Fibroblast of skin of back (primary cell): ENCODE results near the gene METTL23.
A peak's percentile ranks its signal among the peaks of the same experiment; 100 is the strongest.
"Not testable (repeated sequence)": the region's sequence is repeated elsewhere in the genome, so short reads cannot be mapped to it uniquely, and the experiment has no call there.

ENCODE experiments used
- DNase-seq: peaks from one replicate; pipeline ENCODE4 v3.0.0-alpha.2; 2013

METTL23 gene

DNA sequence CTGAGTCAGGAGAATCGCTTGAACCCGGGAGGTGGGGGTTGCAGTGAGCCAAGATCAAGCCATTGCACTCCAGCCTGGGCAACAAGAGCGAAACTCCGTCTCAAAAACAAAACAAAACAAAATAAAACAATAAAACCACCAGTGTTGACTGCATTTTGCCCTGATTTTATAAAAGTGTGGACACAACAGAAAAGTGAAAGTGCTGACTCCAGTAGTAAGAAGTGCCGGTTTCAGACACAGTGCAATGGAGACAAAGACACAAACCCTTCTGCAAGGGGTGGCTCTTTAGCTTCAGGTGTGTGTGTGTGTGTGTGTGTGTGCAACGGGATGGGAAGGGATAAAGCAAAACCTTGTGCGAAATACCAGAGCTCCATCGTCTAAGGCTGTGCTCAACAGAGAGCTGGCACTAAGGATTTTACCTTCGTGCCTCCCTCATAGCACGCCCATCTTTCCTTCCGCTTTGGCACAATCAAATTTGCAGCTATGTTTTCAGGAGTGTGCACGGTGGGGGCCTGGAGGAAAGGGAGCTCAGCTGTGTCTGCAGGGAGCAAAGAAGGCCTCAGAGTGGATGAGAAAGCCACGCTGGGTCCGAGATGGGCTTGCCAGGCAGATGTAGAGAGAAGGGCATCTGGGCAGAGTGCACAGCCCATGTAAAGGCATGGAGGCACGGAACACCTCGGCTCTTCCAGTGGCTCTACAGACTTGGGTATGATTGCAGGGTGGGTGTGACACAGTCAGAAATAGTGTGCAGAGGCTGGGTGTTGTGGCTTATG lies 31.4 kb upstream of the METTL23 start:
- no peak for DNase-seq

DNA sequence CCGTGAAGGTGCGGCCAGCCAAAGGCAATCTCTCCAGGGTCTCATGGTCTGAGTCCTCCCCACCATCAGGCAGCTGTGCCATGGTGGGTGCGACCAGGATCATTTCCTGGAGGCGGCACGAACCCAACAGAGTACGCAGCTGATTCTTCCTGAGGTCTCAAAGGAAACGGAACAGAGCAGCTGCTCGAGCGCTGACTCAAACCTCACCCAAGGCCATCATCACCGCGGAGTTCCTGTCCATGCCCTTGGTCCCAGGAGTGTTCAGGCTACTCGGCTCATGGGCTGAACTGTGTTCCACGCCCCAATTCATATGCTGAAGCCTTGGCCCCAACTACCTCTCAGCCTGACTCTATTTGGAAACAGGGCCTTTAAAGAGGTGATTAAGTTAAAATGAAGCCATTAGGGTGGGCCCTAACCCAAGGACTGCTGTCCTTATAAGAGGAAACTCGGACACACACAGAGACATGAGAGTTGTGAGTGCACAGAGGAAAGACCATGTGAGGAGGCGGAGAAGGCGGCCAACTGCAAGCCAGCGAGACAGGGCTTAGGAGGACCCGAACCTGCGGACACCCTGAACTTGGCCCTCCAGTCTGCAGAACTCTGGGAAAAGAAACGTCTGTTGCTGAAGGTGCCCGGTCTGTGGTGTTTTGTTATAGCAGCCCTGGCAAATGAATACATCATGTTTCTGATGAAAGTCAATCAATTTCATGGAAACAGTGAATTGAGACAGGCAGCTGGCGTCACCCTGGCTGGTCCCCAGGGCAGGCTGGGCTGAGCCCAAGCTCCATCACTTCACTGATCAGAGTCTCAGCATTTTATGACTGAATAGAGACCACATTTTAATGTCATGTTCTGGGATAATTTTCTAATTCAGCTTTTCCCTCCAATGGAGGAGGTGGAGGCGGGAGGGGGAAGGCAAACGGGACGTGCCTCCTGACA lies 29.6 kb upstream of the METTL23 start:
- peak; percentile 39 for DNase-seq

DNA sequence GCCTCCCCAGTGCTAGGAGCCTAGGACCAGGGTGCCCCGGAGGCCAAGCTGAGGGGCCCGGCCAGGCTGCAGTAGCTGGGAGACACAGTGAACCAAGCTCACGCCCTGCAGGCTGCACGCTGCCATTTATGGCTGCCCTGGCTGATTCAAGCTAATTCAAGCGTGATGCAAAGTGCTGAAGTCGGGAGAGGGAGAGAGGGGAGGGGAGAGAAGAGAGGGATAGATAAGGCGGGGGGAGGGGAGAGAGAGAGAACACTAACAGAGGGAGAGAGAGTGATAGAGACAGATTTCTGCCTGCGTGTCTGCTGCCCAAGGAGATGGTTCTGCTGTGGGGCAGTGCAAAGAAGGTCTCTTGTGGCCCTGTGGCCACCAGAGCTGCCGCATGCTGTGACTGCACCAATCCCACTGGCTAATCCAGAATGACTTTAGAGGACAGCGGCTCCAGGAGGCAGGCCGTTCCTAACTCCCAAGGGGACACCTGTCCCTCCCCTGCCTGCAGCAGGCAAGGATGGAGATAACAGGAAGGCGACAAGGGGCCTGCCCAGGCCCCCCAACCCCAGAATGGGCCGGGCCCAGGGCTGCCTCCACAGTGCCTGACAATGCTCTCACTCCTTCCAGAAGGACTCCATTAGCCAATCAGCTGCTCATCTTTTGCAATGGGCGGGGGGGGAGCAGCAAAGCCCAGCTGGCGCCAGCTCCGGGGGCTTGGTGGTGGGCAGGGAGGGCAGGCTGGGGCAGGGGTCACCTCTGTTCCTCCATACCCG lies 28.8 kb upstream of the METTL23 start:
- DNase-seq, result peak; percentile 62

DNA sequence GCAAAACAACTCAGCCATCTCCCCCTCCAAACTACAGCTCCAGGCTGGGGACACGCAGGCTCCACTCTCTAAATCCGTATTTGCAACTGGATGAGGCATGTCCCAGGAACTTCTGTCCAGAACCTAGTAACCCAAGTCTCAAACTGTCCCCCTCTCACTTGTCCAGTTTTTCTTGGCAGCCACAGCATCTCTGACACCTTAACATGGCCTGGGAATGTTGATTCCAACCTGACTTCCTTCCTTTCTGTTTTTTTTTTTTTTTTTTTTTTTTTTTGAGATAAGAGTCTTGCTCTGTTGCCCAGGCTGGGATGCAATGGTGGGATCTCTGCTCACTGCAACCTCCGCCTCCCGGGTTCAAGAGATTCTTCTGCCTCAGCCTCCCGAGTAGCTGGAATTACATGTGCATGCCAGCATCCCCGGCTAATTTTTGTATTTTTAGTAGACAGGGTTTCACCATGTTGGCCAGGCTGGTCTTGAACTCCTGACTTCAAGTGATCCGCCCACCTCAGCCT lies 28.1 kb upstream of the METTL23 start:
- not testable (repeated sequence) for DNase-seq

DNA sequence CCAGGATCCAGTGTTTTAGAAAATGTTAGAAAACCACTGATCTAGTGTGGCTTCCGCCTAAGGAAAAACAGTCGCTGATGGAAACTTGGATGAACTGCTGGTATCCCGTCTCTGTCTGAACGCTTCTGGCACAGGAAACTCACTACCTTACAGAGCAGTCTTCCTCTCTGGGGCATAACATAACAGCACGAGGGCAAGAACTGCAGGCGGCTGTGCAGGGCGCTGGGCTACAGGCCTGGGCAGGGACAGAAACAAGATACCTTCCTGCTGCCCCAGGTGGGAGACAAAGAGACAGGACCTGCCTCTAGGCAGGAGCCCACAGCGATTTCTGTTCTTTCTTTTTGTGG lies 26.4 kb upstream of the METTL23 start:
- DNase-seq, result no peak

DNA sequence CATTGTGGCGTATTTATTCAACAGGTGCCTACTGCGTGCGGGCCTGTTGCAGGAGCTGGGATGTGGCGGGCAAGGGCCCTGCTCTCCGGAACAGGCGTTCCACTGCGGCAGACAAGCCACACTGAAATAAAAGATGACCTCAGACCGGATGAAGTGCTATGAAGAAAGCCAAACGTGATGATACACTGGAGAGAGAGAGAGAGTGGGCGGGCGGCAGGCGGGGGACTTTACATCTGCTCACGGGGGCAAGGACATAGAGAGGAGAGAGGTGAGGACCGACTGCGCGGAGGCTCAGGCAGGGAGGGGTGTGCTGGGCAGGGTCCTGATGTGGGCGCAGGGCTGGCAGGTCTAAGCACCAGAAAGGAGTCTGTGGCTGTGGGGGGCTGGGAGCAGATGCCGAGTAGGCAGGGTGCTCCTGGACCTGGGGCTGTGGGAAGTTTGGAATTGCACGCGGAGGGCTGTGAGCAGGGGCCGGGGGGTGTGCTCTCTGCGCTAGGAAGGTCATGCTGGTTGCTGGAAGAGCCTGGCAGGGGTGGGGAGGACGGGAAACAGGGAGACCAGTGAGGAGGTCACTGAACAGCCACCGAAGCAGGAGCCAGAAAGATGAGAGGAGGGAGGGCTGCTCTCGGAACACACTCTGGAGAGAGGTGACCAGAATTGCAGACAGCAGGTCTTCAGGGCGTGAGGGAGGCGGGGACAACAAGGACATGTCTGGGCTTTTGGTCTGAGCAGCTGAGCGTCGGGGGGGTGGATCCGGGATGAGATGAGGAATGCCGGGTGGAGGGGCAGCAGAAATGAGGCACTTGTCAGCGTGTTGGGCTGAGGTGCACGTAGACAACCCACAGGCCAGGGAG lies 25.8 kb upstream of the METTL23 start:
- peak; percentile 78 for DNase-seq

DNA sequence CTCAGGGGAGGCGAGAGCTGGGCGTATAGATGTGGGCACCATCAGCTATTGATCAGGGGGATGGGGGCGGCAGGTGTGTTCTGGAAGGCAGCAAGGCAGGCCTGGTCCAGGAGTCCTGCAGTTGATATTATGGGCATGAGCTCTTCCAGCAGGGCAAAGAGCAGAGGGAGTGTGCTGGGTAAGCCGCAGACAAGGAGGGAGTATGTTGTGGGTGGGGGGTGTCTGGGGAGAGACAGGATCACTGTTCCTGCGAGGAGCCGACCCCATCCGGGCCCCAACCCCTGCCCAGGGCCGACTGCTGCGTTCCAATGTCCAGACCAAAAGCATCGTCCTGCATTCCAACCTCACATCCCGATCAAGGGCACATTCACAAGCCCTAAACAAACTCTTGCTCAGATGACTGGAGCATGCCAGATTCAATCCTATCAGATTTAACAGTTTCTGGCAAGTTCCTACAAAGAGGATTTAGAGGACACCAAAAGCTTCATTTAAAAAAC lies 25.1 kb upstream of the METTL23 start:
- no peak for DNase-seq

DNA sequence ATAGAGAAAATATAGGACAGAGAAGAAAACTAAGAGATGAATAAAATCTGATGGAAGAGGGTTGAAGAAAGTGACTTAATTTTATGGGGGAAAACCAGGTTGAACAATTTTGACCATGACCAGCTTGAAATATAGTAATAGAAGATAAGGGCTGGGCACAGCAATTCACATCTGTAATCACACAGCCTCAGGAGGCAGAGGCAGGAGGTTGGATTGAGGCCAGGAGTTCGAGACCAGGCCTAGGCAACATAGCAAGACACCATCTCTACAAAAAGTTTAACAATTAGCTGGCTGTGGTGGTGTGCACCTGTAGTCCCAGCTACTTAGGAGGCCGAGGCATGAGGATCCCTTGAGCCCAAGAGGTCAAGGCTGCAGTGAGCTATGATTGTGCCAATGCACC lies 24.6 kb upstream of the METTL23 start:
- DNase-seq, result no peak

DNA sequence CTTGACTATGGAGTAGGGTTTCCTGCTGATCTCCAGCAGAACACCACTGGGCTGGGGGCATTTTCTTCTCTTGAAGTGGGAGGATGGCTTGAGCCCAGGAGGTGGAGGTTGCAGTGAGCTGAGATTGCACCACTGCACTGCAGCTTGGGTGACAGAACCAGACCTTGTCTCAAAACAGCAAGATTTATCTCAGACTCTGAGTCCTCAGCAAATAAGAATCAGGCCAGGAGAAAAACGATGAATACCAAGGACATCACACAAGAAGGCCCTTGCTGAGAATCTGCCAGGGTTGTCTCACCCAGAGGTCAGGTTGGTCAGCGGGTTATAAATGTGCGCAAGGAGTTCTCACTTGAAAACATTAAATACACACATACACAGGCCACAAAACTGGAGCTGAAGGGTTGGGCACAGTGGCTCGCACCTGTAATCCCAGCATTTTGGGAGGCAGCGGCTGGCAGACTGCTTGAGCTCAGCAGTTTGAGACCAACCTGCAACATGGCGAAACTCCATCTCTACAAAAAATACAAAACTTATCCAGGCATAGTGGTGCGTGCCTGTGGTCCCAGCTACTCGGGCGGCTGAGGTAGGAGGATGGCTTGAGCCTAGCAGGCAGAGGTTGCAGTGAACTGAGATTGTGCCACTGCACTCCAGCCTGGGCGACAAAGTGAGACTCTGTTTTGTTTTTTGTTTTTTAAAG lies 23.6 kb upstream of the METTL23 start:
- DNase-seq, result no peak

DNA sequence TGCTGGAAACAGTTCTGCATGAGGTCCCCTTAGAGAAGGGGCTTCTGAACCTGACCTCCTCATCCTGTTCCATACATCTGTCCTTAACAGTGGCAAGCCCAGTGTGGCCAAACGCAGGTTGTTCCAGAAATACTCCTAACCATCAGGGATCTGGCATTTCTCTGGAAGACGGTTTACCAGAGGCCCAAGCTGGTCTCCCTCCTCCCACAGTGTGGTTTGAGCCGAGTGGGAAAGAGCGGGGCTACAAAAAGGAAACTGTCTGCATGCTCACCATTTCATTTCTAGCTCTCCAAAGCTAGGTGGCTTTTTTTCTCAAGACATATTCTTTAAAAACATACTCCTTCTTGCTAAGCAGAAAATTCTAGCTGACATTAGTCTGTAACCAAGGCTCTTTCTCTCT lies 21.8 kb upstream of the METTL23 start:
- no peak for DNase-seq

DNA sequence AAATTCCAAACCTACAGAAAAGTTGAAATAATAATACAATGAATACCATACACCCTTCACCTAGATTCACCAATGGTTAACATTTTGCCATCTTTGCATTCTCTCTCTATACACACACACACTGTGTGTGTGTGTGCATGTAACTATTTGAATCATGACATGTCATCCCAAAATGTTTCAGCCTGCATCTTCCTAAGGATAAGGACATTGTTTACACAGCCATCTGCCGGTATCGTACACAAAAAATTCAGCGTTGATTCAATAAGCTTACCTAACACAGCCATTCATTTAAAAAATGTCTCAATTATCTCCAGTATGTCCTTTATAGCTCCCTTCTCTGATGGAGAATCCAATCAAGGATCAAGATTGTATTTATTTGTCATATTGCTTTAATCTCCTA lies 19.8 kb upstream of the METTL23 start:
- DNase-seq, result no peak

DNA sequence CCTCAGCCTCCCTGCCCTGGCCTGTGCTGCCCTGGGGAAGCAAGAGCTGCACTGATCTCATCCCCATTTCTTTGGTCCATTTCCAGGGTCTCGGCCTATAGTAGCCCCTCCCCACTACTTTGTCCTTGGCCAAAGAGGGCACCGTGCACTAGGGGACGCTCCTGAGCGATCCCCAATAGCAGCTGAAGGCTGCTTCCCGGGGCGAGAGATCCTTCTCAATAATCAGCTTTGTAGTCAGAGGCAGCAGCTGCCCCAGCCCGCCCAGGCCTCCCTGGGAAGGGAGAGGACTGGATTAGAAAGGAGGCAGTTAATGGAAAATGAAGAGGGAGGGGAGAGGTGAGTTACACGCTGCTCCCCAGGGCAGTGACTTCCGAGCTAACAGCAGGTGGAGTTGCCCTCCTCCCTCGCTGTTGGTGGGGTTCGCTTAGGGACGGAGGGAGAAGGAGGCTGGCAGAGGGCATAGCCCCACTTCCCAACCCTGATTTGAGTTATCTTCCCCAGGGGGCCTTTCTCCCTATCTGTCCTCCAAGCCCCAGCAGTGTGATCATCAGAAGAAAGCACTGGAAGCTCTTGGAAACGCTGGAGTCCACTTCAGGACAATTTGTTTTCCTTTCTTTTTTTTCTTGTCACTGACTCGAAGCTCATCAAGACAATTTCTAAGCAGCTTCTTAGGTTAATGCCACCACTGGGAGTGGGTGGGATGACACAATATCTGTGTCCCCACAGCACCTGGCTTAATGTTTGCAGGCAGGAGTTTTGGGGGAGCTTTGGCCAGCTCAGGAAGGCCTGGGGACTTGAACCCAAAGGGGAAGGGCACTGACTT lies 18.4 kb upstream of the METTL23 start:
- DNase-seq, result no peak

DNA sequence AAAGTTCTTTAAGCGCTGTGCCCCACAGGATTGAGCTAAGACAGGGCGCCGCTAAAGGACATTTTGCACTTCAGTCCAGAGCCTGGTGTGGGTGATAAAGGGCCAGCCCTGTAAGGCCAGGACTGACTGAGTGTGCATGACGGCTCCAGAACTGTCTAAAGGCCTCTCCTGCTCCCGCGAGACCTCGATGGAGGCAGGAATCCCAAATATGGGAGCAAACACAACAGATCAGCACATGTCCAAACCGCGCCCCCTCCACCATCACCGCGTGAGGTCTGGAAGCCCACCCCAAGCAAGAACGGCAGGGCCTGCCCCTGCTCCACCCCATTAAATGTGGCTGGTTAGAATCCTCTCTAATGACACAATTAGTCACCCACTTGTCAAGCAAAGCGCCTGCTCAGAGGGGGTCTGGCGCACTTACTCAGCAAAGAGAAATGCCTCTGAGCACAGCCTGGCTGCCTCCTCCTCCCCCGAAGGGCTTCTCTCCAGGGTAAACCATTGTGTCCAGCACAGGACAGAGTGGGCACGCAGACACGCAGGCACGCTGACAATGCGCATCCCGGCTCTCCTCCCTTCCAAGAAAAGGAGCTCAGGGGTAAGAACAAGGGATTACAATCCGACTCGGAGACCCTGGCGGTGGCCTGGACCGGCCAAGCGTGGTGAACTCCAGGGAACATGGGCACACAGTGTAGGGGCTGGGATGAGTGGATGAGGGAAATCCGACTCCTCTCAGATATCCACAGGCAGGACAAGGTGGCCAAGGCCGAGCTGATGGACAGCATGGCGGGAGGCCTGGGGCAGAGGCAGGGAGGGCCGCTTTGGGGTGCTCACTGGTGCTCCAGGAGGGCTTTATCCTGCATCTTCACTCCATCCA lies 17.3 kb upstream of the METTL23 start:
- DNase-seq, result peak; percentile 100

DNA sequence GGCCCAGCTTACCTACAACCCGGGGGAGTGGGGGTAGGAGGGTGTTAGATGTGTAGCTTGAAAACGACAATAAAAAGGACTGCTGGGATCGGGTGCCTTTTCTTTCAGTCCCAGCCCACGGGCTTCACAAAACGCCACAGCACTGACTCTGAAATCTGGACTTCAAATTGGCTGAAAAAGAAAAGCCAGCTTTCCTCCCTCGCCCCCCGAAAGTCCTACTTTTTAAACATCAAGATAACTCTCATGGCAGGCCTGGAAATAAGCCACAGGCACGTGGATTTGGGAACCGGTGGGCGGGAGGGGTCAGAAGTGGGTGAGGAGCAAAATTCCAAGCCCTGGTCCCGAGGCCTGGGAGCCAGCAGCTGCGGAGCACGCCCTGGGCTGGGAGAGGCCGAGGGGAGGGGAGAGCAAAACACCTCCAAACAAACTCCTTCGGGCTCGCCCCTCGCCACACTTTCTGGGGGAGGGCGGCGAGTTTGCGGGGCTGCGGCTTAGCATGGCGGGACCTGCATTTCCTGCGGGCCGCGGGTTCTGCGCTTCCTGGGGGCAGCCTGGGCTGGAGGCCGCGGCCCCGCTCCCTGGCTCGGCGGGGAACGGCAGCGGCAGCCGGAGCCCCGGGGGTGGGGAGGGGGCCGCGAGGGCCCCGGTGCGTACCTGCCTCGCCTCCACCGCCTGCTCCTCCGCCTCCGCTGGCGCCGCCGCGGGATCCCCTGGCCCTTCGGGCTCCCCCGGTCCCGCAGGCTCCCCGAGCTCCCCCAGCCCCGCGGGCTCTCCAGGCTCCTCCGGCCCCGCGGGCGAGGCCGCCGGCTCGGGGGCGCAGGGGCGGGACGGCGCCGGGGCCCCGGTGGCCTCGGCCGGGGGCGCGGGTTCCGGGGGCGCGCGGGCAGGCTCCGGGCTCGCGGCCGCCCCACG lies 16.4 kb upstream of the METTL23 start:
- peak; percentile 24 for DNase-seq

DNA sequence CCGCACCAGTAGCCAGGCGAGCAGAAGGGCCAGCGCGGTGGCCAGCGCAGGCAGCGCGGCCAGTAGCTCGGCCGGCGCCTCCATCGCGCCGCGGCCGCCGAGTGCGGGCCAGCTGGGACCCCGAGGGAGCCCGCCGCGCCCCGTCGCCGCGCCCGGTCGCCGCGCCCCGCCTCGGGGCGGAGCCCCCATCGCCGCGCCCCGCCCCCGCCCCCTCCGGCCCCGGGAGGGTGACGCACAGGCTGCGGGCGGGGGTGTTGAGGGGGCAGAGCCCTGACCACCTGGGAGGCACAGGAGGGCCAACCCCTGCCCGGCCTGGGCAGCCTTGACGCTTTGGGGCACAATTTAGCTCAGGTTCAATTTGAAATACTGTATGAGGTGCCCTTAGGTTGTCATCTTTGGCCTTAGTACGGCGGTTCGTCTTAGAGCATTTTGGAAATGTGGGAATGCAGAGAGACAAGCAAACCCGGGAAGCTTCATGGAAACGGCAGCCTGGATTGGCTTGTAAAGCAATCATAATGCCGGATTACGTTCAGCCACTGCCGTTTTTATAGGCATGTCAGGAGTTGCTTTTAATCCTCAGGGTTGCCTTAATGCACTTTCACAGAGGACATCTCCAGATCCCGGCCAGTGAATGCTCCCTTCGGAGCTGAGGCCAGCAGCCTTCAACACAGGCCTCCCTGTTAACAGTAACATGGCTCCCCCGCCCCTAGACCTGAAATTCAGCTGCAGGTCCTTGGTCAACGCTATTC lies 15.6 kb upstream of the METTL23 start, which contains the start of gene MXRA7:
Gene MXRA7, minus strand, starts transcription at position 103 of the 749 bp plus-strand sequence. Its CDS starts 19 bp downstream, at position 84.
- DNase-seq, result peak; percentile 78

DNA sequence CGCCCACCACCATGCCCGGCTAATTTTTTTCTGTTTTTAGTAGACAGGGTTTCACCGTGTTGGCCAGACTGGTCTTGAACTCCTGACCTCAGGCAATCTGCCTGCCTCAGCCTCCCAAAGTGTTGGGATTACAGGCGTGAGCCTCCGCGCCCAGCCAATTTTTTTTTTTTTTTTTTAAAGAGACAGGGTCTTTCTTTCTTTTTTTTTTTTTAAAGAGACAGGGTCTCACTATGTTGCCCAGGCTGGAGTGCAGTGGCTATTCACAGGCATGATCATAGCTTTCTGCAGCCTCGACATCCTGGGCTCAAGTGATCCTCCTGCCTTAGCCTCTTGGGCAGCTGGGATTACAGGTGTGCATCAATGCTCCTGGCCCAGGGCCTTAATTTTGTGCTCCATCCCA lies 14.3 kb upstream of the METTL23 start:
- not testable (repeated sequence) for DNase-seq

DNA sequence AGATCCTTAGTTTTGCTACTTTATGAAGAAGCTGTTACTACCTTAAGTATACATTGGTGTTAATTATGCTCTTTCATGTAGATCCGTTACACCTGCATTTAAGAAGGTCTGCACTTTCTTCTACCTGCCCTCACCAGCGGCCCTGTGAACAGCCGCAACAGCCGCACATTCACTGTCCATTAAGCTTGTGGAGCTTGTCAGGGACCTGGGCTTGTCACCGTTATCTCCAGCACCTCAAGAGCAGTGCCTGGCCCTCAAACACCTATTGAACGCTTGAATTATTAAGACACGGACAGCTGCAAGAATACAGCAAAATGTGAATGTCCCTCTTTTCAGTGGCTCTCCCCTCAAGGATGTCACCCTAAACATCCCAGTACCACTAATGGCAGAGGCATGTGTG lies 12.9 kb upstream of the METTL23 start:
- no peak for DNase-seq
